A549 (cell line): Measurements from ENCODE around the gene EHD3. TPM values are rescaled to one million over a fixed set of nuclear protein-coding genes. Genes with fewer than 3 reads are reported as not detected.

Source experiments
- ATAC-seq, 2 experiments: fragments of 200-7000 bp in 1 of 2; fragments of >200 bp in 1 of 2; cut with Nextera tagmentation in 1 of 2; cut with Tn5 transposase in 1 of 2; 3 replicates each; pipeline versions ENCODE4 v1.8.0 to v1.9.1; 2018 to 2020; ENCODE audit warnings: mild to moderate bottlenecking in 1 of 2, moderate library complexity in 1 of 2
- CTCF ChIA-PET: fragments of 300-600 bp; sonication (Branson Sonifier 250); formaldehyde crosslinking; extraction: SDS; loops from one replicate; lab custom pipeline; 2021; ENCODE audit warnings: antibody characterized with exemption, inconsistent platforms; lab: Yijun Ruan, JAX
- POLR2A ChIA-PET: fragments of 350-600 bp; formaldehyde crosslinking; extraction: SDS; loops from one replicate; lab custom pipeline; 2021; ENCODE audit warnings: antibody characterized with exemption, inconsistent platforms; lab: Yijun Ruan, JAX
- DNase-seq, 2 experiments: peaks; one replicate each; pipeline versions ENCODE4 v3.0.0 to v3.0.0-alpha.2; 2011 to 2016; ENCODE audit warnings: low read depth in 1 of 2, low spot score in 1 of 2
- FAIRE-seq: peaks from 2 replicates; lab custom pipeline; 2011; peaks lifted over from hg19 to GRCh38; lab: Jason Lieb, UNC
- H3K27ac ChIP-seq, 2 experiments: fragments of >200 bp; sonication (Bioruptor Twin); formaldehyde crosslinking; 3 replicates each; pipeline ENCODE4 v1.5.1; 2016 to 2017
- H3K4me1 ChIP-seq: fragments of >200 bp; sonication (Bioruptor Twin); formaldehyde crosslinking; 3 replicates; pipeline ENCODE4 v1.6.1; 2016
- H3K4me2 ChIP-seq: fragments of >200 bp; sonication (Bioruptor Twin); formaldehyde crosslinking; 3 replicates; pipeline ENCODE4 v1.6.1; 2016
- H3K4me3 ChIP-seq: fragments of >200 bp; sonication (Bioruptor Twin); formaldehyde crosslinking; 3 replicates; pipeline ENCODE4 v1.5.1; 2016
- H3K9me3 ChIP-seq: fragments of >200 bp; sonication (Bioruptor Twin); formaldehyde crosslinking; 3 replicates; pipeline ENCODE4 v1.6.1; 2016
- CHD2 ChIP-seq: fragments of 150-350 bp; IDR thresholded peaks from 2 replicates; pipeline ENCODE4 v1.6.1; 2014; ENCODE audit warnings: low read length; ENCODE audit not compliant: partially characterized antibody
- EHF ChIP-seq: fragments of 250-450 bp; sonication (Bioruptor Pico); IDR thresholded peaks from 2 replicates; pipeline ENCODE4 v1.5.0; 2020; ENCODE audit warnings: mild to moderate bottlenecking
- ESRRA ChIP-seq: fragments of 150-350 bp; IDR thresholded peaks from 2 replicates; pipeline ENCODE4 v1.6.1; 2014; ENCODE audit warnings: mild to moderate bottlenecking, low read length, borderline replicate concordance
- FOXS1 ChIP-seq: fragments of 250-450 bp; sonication (Bioruptor Pico); IDR thresholded peaks from 2 replicates; pipeline ENCODE4 v1.5.0; 2020; ENCODE audit warnings: mild to moderate bottlenecking, moderate library complexity
- GATA3 ChIP-seq: IDR thresholded peaks from 2 replicates; pipeline ENCODE4 v1.6.1; 2012; ENCODE audit warnings: borderline replicate concordance
- HOXB13 ChIP-seq: fragments of 250-450 bp; sonication (Bioruptor Pico); IDR thresholded peaks from 2 replicates; pipeline ENCODE4 v1.5.0; 2020; ENCODE audit warnings: low read depth, mild to moderate bottlenecking, moderate library complexity
- HOXB5 ChIP-seq: fragments of 250-450 bp; sonication (Bioruptor Pico); IDR thresholded peaks from 2 replicates; pipeline ENCODE4 v1.5.0; 2020; ENCODE audit warnings: mild to moderate bottlenecking, moderate library complexity
- KDM1A ChIP-seq: fragments of 200-600 bp; sonication (generic); IDR thresholded peaks from 2 replicates; pipeline ENCODE4 v1.6.1; 2016; ENCODE audit warnings: low read depth, mild to moderate bottlenecking
- KDM5A ChIP-seq: fragments of 200-600 bp; sonication (generic); IDR thresholded peaks from 2 replicates; pipeline ENCODE4 v1.6.1; 2016; ENCODE audit warnings: antibody characterized with exemption, mild to moderate bottlenecking
- MAFK ChIP-seq: fragments of 450-650 bp; IDR thresholded peaks from 2 replicates; pipeline ENCODE4 v1.6.1; 2014; ENCODE audit not compliant: partially characterized antibody
- MAZ ChIP-seq: fragments of 150-350 bp; IDR thresholded peaks from 2 replicates; pipeline ENCODE4 v1.6.1; 2014; ENCODE audit warnings: antibody characterized with exemption, low read depth, low read length, borderline replicate concordance
- POLR2AphosphoS2 ChIP-seq: conservative IDR thresholded peaks from 2 replicates; pipeline ENCODE4 v1.6.1; 2012; ENCODE audit warnings: low read length, improper control_type of control experiment, inconsistent platforms
- RAD21 ChIP-seq, 2 experiments: fragments of >200 bp in 1 of 2; sonication (Bioruptor Twin) in 1 of 2; formaldehyde crosslinking in 1 of 2; IDR thresholded peaks in 1 of 2; conservative IDR thresholded peaks in 1 of 2; 2 replicates in 1 of 2; 3 replicates in 1 of 2; pipeline ENCODE4 v1.6.1; 2012 to 2018; ENCODE audit warnings: inconsistent platforms in 1 of 2
- RCOR1 ChIP-seq: fragments of 150-350 bp; IDR thresholded peaks from 2 replicates; pipeline ENCODE4 v1.6.1; 2014; ENCODE audit warnings: antibody characterized with exemption, low read length, low read depth
- RNF2 ChIP-seq: fragments of 200-600 bp; sonication (generic); IDR thresholded peaks from 2 replicates; pipeline ENCODE4 v1.6.1; 2016; ENCODE audit warnings: low read depth, mild to moderate bottlenecking, antibody characterized with exemption, moderate library complexity, borderline replicate concordance
- SREBF2 ChIP-seq: fragments of 450-650 bp; IDR thresholded peaks from 2 replicates; pipeline ENCODE4 v1.6.1; 2014; ENCODE audit warnings: mild to moderate bottlenecking, moderate library complexity
- ZC3H11A ChIP-seq: fragments of 450-650 bp; IDR thresholded peaks from 2 replicates; pipeline ENCODE4 v1.6.1; 2014; ENCODE audit warnings: antibody characterized with exemption, mild to moderate bottlenecking
- ZNF302 ChIP-seq: fragments of 250-450 bp; sonication (Bioruptor Pico); IDR thresholded peaks from 2 replicates; pipeline ENCODE4 v1.9.0; 2021; ENCODE audit warnings: inconsistent platforms, mild to moderate bottlenecking, moderate library complexity
- ZSCAN20 ChIP-seq: fragments of 250-450 bp; sonication (Bioruptor Pico); IDR thresholded peaks from 2 replicates; pipeline ENCODE4 v1.8.0; 2022; ENCODE audit warnings: mild to moderate bottlenecking, moderate library complexity
- WGBS: methylation state at CpG from one replicate; pipeline ENCODE4 v1.1.6; 2017; ENCODE audit errors: missing lambda C conversion rate; 5-methylcytosine and 5-hydroxymethylcytosine counted together
- polyA plus RNA-seq, 4 experiments: library from polyadenylated mRNA; depleted of rRNA in 3 of 4; stranded (reverse); fragments of >200 nt; fragmentation: RNase III in 1 of 4; extraction: RNeasy Plus Mini Kit Qiagen cat#74134 plus additional on column Dnase treatment in 1 of 4; gene quantifications; 2 replicates in 3 of 4; 3 replicates in 1 of 4; pipeline ENCODE4 v1.2.3, GENCODE V29; 2011 to 2017
- TF ChIP-seq, protein P1 (sequence below): fragments of >200 bp; sonication (Bioruptor Twin); formaldehyde crosslinking; IDR thresholded peaks from 2 replicates; pipeline ENCODE4 v1.6.1; 2016

Gene EHD3
- polyA plus RNA-seq, 2 of the 4 experiments (the other 2 are of a cell fraction), result 8.7 to 10.6 TPM

DNA sequence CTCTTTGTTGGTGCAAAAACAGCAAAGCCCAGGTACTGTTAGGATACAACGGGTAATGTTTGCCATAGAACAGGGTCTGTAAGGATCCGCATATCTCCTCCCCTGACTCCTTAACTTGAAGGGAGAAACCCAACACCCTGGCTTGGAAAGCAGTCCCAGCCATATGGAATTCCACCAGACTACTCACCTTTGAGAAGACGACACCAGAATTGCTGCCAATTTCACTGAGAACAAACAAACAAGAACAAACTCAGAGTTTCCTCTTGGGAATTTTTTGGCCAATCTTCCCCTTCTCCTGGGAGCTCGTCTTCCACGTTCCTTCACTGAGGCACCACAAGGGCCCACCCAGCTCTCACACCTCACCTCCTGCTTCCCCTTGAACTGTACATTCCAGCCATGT, 45.8 kb upstream of the EHD3 start:
- no peaks in the 10 kb centered on the region for H3K4me1 ChIP-seq
- no peak overlapping the region for H3K27ac ChIP-seq
- TF ChIP-seq, protein P1, sequence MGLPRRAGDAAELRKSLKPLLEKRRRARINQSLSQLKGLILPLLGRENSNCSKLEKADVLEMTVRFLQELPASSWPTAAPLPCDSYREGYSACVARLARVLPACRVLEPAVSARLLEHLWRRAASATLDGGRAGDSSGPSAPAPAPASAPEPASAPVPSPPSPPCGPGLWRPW, result no peak
- TF ChIP-seq ZC3H11A, result no peak
- TF ChIP-seq ZSCAN20 (CRISPR knock-in tag), result no peak
- TF ChIP-seq ZNF302, result no peak
- TF ChIP-seq ESRRA, result no peak
- FAIRE-seq (no peak), ATAC-seq (no peak), DNase-seq (no peak)
- H3K4me2 ChIP-seq, result no peak overlapping the region
- 39% methylated on average over 5 of the region's 5 CpGs for WGBS
- CTCF ChIA-PET, result interaction anchor here (1.1 to 2.8 kb wide), 4 partner anchors 12 to 326 kb away, joined by 3 to 12 read pairs (median 4); no protein-coding TSS in a partner anchor
- H3K4me3 ChIP-seq, result no peak overlapping the region
- H3K9me3 ChIP-seq, result no peaks in the 10 kb centered on the region
- POLR2A ChIA-PET, result no interaction called here

DNA sequence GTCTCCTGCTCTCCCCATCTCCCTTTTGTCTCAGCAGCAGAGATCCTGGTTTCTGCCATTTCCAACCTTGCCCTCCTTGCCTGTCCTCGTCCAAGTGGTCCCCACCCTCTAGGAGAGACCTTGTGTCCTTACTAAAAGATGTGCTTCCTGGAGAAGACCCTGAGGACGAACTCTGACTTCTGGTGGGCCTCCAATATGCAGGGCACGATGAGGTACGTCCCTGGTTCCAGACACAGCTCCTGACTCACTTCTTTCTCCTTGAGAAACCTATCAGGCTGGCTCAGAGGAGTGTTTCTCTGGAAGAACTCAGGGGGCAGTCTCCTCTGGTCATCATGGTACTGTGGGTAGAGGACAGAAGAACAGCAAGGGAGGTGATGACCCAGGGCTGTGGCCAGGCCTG, 44.8 kb upstream of the EHD3 start:
- CTCF ChIA-PET, result interaction anchor here (0.8 to 1.3 kb wide), 3 partner anchors 12 to 225 kb away, joined by 3 to 4 read pairs (median 4); partner anchors contain the start of genes EHD3 and XDH

GRCh38 chr2:31190188-31190587, 43.8 kb upstream of the EHD3 start:
- FAIRE-seq (no peak), ATAC-seq (no peak), DNase-seq (no peak)
- H3K9me3 ChIP-seq, result no peaks in the 10 kb centered on the region
- TF ChIP-seq, protein P1, result no peak
- TF ChIP-seq MAFK (peak; percentile 62), HOXB13 (CRISPR knock-in tag) (no peak), KDM5A (no peak), ZC3H11A (no peak)
- 30% methylated on average over 1 of the region's 1 CpG for WGBS
- ChIA-PET POLR2A (no interaction called here), CTCF (interaction anchor here (0.8 to 1.3 kb wide), 3 partner anchors 11 to 224 kb away, joined by 4 read pairs; partner anchors contain the start of gene XDH)
- no peaks in the 10 kb centered on the region for H3K4me1 ChIP-seq
- H3K27ac ChIP-seq, result no peak overlapping the region
- no peak overlapping the region for H3K4me3 ChIP-seq
- H3K4me2 ChIP-seq, result no peak overlapping the region

More for the DNA sequence above, 44.8 kb upstream of the EHD3 start:
- FAIRE-seq, result no peak
- POLR2A ChIA-PET, result no interaction called here
- H3K4me2 ChIP-seq, result no peak overlapping the region
- no peak for TF ChIP-seq CHD2
- TF ChIP-seq, all 56 proteins: peak for 0
- ATAC-seq (0 out of 6 replicates have a peak, but pooled peaks of 1 of the 2 experiments have one; percentile 10), DNase-seq (no peak)
- Histone ChIP-seq H3K9me3 (no peaks in the 10 kb centered on the region), H3K4me3 (no peak overlapping the region), H3K4me1 (no peaks in the 10 kb centered on the region), H3K27ac (no peak overlapping the region)
- 17% methylated on average over 4 of the region's 4 CpGs for WGBS

GRCh38 chr2:31191931-31192330, 42.0 kb upstream of the EHD3 start:
- FAIRE-seq, result no peak
- no peaks in the 10 kb centered on the region for H3K4me1 ChIP-seq
- H3K9me3 ChIP-seq, result no peaks in the 10 kb centered on the region
- no peak for DNase-seq
- ATAC-seq, result no peak
- TF ChIP-seq POLR2AphosphoS2, result no peak
- TF ChIP-seq MAZ, result no peak
- no peak for TF ChIP-seq KDM1A
- TF ChIP-seq GATA3, result no peak
- TF ChIP-seq MAFK, result no peak
- TF ChIP-seq RNF2, result no peak
- TF ChIP-seq FOXS1 (CRISPR knock-in tag), result no peak
- TF ChIP-seq, protein P1, result no peak
- no peak for TF ChIP-seq SREBF2
- TF ChIP-seq HOXB5 (CRISPR knock-in tag), result no peak
- TF ChIP-seq RAD21 (conservative IDR thresholded peaks at IDR 0.05 in 1 of 2, IDR thresholded peaks at IDR 0.05 in 1 of 2), result no peak
- no peak for TF ChIP-seq EHF
- TF ChIP-seq RCOR1, result no peak
- H3K4me3 ChIP-seq, result no peak overlapping the region
- ChIA-PET POLR2A (interaction anchor here (0.6 kb wide), 1 partner anchor 411 kb away, joined by 4 read pairs; no protein-coding TSS in a partner anchor), CTCF (interaction anchor here (0.8 kb wide), 1 partner anchor 22 kb away, joined by 3 read pairs; no protein-coding TSS in a partner anchor)
- H3K27ac ChIP-seq, result no peak overlapping the region
- H3K4me2 ChIP-seq, result no peak overlapping the region
- 56% methylated on average over 11 of the region's 11 CpGs for WGBS
